GM21447 (cell line): Measurements from ENCODE around the gene CISD3.

ENCODE experiments used
- ATAC-seq: cut with Tn5 transposase; IDR thresholded peaks from one replicate; pipeline ENCODE4 v1.9.1; 2021; ENCODE audit not compliant: unreplicated experiment

The CISD3 gene

DNA sequence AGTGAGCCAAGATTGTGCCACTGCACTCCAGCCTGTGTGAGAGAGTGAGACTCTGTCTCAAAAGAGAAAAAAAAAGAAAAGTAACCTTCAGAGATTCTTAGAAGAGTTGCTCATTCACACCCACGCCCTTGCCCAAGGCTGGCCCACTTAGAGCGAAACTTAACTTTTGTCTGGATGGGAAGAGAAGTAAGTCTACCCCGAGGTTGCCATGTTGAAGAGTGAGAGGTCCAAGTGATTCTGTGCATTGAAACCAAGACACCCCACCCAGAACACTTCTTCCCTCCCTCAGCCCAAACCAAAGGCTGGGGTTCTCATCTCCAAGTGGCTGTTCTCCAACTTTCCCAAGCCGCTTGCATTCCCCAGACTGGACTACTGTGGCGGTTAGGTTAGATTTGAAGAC is 2.4 kb upstream of the CISD3 start:
- ATAC-seq: no peak

DNA sequence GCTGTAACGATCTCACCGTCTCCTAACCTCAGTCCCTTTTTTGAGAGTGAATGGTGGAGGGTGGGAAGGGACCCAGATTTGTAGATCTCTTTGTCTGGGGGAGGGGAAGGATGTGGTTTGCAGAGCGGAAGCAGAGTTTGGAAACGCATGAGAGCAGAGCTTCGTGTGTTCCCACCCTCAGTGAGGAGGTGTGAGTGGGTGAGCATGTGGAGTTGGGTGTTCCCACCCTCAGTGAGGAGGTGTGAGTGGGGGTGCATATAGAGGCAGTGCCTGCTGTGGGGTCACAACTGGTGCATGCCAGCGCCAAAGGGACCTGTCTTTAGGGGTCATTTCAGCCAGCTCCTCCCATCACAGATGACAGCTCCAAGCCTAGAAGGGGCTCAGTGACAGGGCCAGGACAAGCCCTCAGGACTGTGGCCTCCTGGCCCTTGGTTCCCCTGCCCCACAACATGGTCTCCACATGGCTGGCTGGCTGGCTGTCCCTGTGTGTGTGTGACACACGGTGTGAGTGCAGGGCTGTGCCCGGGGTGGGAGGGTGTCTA is 1.8 kb upstream of the CISD3 start:
- no peak for ATAC-seq

DNA sequence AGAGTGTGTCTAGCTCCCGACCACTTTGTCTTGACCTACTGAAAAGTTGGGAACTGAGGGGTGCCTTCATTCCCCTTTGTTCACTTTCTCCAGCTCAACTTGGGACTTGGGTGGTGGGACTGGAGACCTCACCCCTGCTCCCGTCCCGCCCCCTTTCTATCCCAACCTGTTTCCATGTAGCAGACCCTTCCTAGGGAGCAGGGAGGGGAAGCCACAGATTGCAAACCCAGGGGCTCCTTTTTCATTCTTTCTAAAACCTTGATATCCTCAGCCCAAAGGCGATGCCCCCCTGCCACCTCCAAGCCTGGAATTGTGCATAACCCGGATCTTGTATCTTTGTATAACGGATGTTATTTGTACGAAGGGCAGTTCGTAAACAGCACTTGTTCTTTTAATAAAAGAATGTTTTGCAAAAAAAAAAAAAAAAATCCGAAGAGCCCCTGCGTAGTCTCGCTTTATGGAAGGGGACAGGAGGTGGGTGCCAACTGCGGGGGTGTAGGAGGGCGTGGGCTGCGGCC is 714 bp upstream of the CISD3 start:
- ATAC-seq: no peak

DNA sequence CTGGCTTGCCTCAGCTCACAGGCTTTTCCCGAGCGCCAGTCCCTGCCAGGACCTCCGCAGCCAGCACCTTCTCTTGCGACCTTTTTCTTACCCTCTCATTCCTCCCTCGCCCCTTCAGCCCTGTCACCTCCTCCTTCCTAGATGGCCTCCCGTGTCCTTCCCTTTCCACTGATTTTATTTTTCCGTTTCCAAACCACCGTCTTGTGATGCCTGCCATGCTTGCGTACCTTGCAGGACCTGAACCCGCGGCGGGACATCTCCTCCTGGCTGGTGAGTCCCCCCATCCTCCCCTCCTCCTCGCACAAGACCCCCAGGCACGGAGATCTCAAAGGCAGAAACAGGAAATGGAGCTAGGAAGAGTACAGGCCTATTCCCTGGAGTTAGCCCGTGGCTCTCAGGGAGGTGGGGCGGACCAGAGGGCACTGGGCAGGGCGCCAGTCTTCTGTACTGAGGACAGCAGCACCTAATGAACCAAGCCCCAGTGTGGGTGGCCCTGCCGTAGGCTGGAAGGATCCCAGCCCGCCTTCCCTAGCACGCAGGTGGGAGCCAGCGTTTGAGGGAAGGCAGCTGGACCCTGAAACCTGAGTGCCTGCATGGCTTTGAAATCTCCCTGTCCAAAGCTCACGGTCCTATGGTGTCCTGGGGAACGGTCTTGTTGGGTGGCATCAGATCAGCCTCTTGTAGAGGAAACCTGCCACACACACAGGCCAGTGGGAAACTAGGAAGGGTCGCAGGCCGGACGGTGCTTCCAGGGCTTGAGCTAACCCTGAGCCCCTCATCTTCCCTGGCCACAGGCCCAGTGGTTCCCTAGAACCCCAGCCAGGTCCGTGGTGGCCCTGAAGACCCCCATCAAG is 612 bp downstream of the CISD3 start:
- peak; percentile 16 for ATAC-seq

DNA sequence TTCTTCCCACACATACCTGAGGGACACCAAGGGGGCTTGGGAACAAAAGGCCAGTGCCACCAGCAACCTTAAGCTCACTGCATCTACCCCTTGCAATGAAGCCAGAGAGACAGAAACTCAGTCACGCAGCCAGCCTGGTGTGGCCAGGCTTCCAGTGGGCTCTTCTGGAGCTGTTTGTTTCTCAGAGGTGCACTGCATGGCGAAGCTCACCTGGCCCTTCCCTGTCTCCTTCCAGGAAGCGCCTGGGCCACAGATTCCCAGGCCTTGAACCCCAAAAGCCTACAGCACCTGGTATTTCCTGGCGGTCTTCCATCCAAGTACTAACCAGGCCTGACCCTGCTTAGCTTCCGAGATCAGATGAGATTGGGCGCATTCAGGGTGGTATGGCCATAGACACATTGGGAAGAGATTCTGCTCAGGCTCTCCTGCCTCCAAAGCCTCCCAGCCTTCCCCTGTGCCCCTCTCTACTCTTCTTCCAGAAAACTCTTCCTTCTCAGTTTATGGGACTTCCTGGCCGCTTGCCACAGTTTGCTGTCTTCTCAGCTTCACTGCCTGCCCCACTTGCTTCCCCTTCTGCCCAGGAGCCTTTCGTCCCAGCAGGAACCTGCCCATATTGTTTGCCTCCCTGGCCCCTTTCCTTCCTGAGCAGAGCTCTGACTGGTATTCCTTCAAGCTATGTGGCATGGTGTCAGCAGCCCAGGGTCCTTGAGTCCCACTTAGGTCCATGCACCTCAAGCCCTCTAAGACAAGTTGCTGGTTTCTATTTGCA is 1.6 kb downstream of the CISD3 start:
- no peak for ATAC-seq

DNA sequence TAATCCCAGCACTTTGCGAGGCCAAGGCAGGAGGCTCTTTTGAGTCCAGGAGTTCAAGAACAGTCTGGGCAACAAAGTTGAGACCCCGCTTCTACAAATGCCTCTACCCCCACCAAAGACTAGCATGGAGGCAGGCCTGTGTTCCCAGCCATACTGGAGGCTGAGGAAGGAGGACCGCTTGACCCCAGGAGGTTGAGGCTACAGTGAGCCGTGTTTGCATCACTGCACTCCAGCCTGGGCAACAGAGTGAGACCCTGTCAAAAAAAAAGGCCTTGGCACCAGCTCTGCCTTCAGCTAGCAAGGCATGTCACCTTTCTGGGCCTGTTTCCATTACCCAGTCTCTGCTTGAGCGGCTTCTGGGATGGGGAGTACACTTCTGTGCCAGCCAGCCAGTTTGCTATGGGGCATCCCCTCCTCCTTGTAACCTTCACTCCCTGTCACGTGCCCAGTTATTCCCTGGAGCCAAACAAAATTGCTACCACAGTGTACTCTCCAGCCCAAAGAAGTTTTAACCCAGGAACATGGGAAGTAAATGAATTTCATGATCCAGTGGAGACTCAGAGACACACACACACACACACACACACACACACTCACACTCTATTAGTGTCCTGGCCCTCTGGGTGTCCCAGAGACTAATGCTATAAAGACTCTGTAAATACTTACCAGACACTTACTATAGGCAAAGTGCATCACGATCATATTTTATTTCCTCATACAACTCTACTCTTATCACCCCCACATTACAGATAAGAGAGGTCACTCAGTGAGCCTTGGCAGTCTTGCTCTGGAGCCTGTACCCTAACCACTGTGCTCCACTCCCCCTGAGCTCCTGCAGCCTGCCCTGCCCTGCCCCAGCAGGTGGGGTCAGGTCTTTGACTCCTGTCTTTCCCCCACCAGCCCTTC is 2.5 kb downstream of the CISD3 start:
- ATAC-seq: no peak

DNA sequence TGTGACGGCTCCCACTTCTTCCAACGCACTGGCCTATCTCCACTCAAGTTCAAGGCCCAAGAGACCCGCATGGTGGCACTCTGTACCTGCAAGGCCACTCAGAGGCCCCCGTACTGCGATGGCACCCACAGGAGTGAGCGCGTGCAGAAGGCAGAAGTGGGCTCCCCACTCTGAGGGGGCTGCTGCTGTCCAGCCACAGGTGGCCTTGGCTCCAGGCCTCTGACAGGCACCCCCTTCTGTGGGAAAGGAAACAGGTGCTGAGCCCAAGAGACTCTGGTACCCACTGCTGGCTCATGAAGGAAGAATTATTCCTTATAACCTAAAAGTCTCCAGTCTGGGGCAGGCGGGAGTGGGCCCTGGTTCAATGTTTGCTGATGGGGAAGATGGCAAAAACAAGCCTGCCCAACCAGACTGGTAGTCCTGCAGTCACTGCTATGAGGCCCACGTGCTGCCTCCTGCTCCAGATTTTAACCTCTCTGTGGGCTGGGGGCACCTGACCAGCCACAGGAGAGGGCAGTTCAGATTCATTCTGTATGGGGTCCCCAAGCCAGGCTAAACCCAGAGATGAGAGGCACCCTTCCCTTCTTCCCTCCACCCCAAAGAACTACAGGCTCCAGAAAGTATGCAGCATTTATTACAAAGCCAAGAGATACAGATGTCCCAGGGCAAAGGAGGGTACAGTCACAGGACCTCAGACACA is 3.3 kb downstream of the CISD3 start:
- no peak for ATAC-seq

DNA sequence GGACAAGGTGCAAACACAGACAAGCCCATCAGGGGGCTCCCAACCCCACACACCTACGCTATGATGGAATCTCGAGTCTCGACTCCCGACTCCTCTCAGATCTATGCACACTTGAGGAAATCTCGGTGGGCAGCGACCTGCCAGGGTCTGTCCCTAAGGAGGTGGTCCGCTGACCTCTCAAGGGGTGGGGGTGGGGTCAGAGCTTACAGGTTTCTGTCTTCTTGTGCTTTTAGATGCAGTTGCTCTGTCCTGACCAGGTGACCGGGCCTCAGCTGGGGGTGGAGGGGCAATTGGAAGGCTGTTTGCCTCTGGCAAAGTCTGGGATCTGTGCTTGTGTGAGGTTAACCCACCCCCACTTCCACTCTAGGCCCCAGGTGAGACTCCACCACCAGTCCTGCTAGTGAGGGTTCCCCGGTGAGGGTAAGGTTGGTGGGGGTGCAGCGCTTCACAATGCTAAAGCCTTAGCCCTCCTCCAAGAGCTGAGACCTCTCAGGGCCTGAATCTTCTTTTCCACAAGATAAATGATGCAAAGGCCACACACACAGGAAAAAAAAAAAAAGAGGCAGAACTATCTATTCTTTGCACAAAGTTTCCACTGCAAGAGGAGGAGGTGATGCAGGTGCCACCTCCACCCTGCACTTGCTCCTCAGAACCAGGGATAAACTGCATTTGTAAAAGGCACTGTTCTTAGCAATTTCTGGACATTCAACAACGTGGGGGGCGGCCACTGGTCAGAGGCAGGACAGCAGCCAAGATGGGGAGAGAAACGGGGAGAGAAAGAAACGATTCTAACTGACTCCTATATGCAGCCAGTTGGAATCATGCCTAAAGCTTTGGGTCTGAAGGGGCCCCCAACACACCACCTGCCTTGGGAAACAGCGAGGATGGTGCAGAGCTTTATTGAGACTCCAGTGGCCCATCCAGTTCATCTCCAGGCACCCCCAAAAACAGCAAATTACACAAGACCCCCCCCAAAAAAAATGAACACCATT is 4.1 kb downstream of the CISD3 start:
- no peak for ATAC-seq

DNA sequence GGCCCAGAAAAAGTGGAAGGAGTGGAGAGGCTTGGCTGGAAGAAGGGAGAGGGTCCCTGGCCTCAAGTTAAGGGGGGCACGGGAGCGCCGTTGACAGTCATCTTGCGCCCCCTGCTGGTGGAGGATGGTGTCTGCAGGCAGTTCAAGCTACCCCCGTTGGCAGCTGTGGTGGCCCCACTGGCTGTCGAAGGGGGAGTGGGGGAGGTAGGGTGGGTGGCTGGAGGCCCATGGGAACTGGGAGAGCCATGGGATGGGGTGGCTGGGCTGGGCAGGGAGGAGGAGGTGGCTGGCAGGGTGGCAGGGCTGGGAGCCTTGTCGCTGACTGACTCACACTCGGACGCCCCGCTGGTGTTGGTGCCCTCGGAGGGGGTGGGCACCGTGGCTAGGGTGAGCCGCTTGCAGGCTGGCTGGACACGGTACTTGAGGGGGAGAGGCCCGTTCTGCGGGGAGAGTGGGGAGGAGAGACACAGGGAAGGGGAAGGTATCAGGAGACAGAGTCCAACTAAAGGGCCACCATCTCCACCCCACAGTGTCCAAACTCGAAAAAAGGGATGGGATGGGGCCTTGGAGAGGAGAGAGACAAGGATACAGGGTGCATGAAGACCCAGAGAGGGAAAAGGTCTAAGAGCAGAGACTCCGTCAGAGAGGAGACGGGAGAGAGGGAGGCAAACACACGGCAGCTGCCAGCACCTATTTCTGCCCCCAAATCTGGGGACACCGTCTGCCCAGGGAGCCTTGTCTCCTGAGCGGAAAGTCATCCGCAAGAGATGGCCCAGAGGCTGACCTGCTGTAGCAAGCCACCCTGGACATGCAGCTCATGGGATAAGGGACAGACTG is 5.2 kb downstream of the CISD3 start:
- no peak for ATAC-seq

DNA sequence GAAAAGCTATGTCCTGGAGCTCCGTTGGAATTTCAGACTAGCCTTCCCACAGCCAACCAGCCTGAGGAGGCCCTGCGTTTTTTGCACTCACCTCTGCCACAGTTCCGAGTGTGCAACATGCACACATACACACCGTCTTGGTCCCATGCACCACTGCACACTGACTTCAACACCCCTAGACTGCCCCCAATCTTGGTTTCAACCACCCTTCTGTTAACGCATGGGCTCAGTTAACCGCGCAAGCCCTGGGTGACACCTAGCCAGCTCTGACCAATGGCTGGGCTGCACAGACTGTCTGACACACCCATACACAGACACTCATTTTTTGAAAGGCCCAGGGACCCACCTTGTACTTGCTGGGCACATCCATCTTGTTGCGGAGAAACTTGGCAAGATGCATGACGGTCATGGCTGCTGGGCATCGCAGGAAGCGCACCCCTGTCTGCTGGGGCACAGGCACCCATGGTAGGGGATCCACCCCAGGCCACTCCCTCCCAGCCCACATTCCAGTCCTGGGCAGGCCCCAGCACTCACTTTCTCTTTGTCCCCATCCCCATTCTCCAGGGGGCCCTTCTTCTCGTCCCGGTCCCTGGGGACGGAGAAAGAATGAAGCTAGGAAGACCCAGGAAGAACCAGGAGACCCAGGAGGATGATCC is 8.0 kb downstream of the CISD3 start:
- ATAC-seq: no peak

DNA sequence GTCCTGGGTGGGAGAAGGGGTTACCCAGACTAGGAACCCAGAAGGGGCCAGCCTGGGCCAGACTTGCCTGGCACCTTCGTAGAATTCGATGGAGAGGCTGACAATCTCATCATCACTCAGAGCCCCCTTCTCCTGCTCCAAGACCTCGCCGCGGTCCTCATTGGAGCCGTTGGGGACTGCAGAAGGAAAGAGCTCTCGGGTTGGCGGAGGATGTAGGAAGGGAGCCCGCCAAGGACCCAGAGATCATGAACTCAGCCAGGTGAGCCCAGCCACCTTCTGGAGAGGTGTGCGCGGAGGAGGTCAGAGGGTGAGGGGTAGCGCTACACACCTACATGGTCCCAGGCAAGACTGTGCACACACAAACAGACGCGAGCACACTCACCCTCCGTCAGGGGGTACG is 8.5 kb downstream of the CISD3 start:
- no peak for ATAC-seq

DNA sequence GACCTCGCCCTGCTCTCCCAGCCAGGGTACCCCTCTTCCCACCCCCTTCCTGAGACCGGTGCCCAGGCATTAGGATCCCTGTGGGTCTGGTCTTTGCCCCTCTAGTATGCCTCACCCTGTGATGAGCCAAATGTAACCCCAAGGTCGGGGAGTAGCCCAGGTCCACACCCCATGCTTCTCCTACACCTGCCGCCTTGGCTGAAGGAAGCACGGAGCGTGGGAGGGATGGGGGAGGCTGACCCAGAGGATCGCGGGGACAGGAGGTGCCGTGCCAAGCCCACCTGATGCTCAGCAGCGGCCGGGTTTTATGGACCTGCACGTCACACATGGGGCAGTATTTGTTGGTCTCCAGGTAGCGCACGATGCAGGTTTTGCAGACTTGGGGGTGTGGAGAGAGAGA is 9.2 kb downstream of the CISD3 start:
- ATAC-seq: no peak

DNA sequence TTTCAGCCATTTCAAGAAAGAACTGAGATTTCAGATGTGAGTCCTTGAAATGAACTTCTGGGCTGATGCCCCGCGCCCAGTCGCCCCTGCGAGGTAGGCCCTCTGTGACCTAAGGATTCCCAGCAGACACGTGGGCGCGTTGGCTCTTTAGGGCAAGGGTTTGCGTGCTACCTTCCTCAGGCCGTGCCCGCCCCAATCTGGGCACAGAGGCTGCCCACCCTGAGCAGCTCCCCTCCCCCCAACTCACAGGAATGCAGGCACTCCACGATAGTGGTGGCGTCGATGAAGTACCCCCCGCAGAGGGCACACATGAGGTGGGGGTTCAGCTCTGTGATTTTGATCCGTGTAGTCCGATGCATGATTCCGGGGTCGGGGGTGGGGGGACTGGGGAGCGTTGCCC is 9.9 kb downstream of the CISD3 start:
- no peak for ATAC-seq

DNA sequence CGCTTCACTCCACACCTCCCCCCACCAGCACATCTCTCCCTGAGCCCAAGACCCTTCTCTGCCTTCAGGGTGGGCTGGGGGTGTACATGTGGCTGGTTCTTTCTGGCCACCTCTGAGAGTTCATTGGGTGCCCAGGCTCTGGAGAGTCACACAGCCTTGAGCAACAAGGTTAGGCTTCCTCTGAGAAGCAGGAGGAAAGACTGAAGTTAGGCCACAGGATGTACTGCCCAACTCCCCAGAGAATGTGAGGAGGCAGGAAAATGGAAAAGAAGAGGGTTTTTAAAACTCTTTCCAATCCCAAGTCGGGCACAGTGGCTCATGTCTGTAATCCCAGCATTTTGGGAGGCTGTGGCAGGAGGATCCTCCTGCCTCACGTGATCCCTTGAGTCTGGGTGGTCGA is 10.7 kb downstream of the CISD3 start:
- no peak for ATAC-seq

DNA sequence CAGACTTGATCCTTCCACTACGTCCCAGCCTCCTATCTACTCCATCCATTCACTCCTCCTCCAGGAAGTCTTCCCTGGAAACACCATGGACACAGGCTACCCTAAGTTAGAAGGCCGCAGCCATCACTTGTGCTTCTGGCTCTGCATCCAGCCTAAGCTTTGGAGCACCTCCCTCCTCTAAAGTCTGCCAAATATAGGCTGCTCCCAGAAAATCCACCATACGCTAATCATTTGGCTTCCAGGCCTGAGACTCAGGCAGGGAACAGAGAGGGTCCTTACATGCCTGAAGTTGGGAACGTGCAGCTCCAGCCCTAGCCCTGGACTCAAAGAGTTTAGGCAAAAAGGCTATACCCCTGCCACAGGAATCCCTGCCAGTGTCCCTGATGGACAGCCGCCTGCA is 11.3 kb downstream of the CISD3 start:
- ATAC-seq: no peak

DNA sequence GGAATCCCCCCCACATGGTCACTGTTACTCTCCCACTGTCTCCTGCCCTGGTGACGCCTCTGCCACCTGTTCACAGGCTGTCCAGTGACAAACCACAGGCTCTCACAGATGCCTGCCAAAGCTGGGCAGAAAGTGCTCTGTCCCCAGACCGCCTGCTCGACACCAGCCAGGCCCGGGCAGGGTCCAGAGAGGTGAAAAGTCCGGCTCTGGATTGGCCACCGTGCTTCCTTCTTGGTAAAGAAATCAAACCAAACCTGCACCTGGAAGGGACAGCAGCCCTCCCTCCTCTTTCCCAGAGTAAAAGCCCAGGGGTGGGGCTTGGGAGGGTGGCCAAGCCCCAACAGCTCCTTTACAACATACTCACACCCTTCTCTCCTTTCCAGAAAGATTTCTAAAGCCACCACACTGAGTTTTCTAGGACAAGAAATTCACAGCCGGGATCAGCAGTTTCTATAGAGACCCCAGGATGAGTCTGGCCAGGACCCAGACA is 11.8 kb downstream of the CISD3 start:
- no peak for ATAC-seq
